PC-3 (cell line): ENCODE data around the gene C14orf119.

Source experiments
- CTCF ChIP-seq: fragments of 300-600 bp; sonication (generic); conservative IDR thresholded peaks from 2 replicates; pipeline ENCODE4 v1.5.1; 2017; ENCODE audit warnings: antibody characterized with exemption, low read depth, mild to moderate bottlenecking, low read length
- EZH2 ChIP-seq: fragments of 300-600 bp; sonication (generic); IDR thresholded peaks from one replicate; pipeline ENCODE4 v1.6.1; 2017; ENCODE audit warnings: antibody characterized with exemption, mild to moderate bottlenecking, low read length; ENCODE audit not compliant: unreplicated experiment

DNA sequence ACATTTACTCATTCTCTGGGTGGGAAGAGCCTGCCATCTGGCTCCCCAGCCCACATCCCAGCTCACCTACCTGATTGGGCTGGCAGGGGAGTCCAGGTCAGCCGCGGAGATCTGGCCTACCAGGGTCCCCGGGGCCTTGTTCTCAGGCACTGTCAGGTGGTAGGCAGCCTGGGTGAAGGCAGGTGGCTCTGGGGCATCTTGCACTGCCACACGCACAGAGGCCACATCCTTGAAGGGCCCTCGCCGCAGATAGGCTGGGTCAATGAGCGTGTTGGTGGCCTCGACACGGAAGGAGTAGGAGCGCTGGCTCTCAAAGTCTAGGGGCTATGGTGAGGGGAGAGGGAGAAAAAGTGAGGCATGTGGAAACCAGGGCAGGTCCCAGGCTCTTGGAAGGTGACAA lies 41.9 kb upstream of the C14orf119 start:
- TF ChIP-seq EZH2 (no peak), CTCF (no peak)
